ENCODE data around the gene ABCB9. TPM values are rescaled to one million over a fixed set of nuclear protein-coding genes. Genes with fewer than 3 reads are reported as not detected.
A peak's percentile ranks its signal among the peaks of the same experiment; 100 is the strongest.
"Not testable (repeated sequence)": the region's sequence is repeated elsewhere in the genome, so short reads cannot be mapped to it uniquely, and the experiment has no call there.

The ABCB9 gene
- total and polyA plus RNA-seq, 9 donors, result 1.7 to 14.3 (median 5.5) TPM

- no peak for DNase-seq
- peak overlapping the region; percentile 16 to 77 for H3K27ac ChIP-seq
- intact Hi-C loops (cut with DNase I), result no loop called here
- no peaks in the 10 kb centered on the region for H3K27me3 ChIP-seq
- no peaks in the 10 kb centered on the region for H3K36me3 ChIP-seq
- 3% methylated on average over 9 of the region's 9 CpGs for WGBS, 3 donors
- H3K4me3 ChIP-seq, result peak overlapping the region; percentile 93
- peaks cover 2% of the 10 kb centered on the region for H3K4me1 ChIP-seq (ENCODE audit: insufficient read depth)
- TF ChIP-seq EP300 (IDR thresholded peaks at IDR 0.05) (no peak), CTCF (IDR thresholded peaks at IDR 0.05) (no peak), POLR2A (IDR thresholded peaks at IDR 0.05) (no peak)
- H3K9me3 ChIP-seq, result no peaks in the 10 kb centered on the region
Measured at GRCh38 chr12:122895320-122895703, 71.0 kb downstream of the ABCB9 start.

GRCh38 chr12:122894193-122895121, 71.8 kb downstream of the ABCB9 start:
- Histone ChIP-seq H3K27me3 (no peaks in the 10 kb centered on the region), H3K36me3 (no peaks in the 10 kb centered on the region), H3K4me3 (peak overlapping the region; percentile 93), H3K4me1 (ENCODE audit: insufficient read depth) (peaks cover 3% of the 10 kb centered on the region), H3K27ac (no peak overlapping the region), H3K9me3 (no peaks in the 10 kb centered on the region)
- intact Hi-C loops (cut with DNase I), result no loop called here
- no peak for TF ChIP-seq CTCF (IDR thresholded peaks at IDR 0.05)
- TF ChIP-seq EP300 (IDR thresholded peaks at IDR 0.05), result no peak
- no peak for TF ChIP-seq POLR2A (IDR thresholded peaks at IDR 0.05)
- no peak for DNase-seq
- WGBS, 3 donors, result 59 to 70% (median 65%) methylated on average over 15 of the region's 15 CpGs

GRCh38 chr12:122893208-122894153, 72.8 kb downstream of the ABCB9 start:
- peaks cover 11% of the 10 kb centered on the region for H3K4me1 ChIP-seq (ENCODE audit: insufficient read depth)
- no peaks in the 10 kb centered on the region for H3K27me3 ChIP-seq
- no peaks in the 10 kb centered on the region for H3K36me3 ChIP-seq
- intact Hi-C loops (cut with DNase I), result no loop called here
- DNase-seq, result no peak
- H3K27ac ChIP-seq, result no peak overlapping the region
- 91 to 93% (median 92%) methylated on average over 7 of the region's 7 CpGs for WGBS, 3 donors
- no peak for TF ChIP-seq EP300 (IDR thresholded peaks at IDR 0.05)
- no peak for TF ChIP-seq CTCF (IDR thresholded peaks at IDR 0.05)
- no peak for TF ChIP-seq POLR2A (IDR thresholded peaks at IDR 0.05)
- no peaks in the 10 kb centered on the region for H3K9me3 ChIP-seq
- H3K4me3 ChIP-seq, result no peak overlapping the region

GRCh38 chr12:122892724-122893123, 73.5 kb downstream of the ABCB9 start:
- DNase-seq; H3K27me3 ChIP-seq; intact Hi-C loops (cut with DNase I); H3K4me3 ChIP-seq; H3K27ac ChIP-seq; H3K36me3 ChIP-seq; H3K9me3 ChIP-seq: not testable (repeated sequence)
- WGBS, 3 donors, result 94 to 99% (median 97%) methylated on average over 9 of the region's 9 CpGs
- peaks cover 15% of the 10 kb centered on the region for H3K4me1 ChIP-seq (ENCODE audit: insufficient read depth)
